ENCODE results near the gene CELSR2.

The CELSR2 gene

GRCh38 chr1:109295712-109296415 is 46.5 kb downstream of the CELSR2 start:
- no peak overlapping the region for H3K4me3 ChIP-seq (IDR thresholded peaks at IDR 0.05; ENCODE audit: insufficient read depth, low read depth, low read length)
- no peaks in the 10 kb centered on the region for H3K27me3 ChIP-seq (ENCODE audit: insufficient read depth, low read depth)
- H3K4me1 ChIP-seq (ENCODE audit: low read depth, poor library complexity, severe bottlenecking): no peaks in the 10 kb centered on the region
- no peak overlapping the region for H3K9ac ChIP-seq
- H3K4me2 ChIP-seq: no peak overlapping the region
- H3K27ac ChIP-seq: no peak overlapping the region
- H3K36me3 ChIP-seq (ENCODE audit: insufficient read depth): no peaks in the 10 kb centered on the region
- H4K20me1 ChIP-seq (ENCODE audit: insufficient read depth): no peaks in the 10 kb centered on the region
- TF ChIP-seq CTCF (conservative IDR thresholded peaks at IDR 0.05; ENCODE audit: low read depth, low read length): no peak
- H2AFZ ChIP-seq (ENCODE audit: low read depth): no peak overlapping the region
- H3K79me2 ChIP-seq (ENCODE audit: insufficient read depth, low read depth): no peaks in the 10 kb centered on the region

- Histone ChIP-seq H3K4me1 (ENCODE audit: low read depth, poor library complexity, severe bottlenecking) (no peaks in the 10 kb centered on the region), H3K9ac (no peak overlapping the region), H3K27me3 (ENCODE audit: insufficient read depth, low read depth) (no peaks in the 10 kb centered on the region), H3K36me3 (ENCODE audit: insufficient read depth) (no peaks in the 10 kb centered on the region), H2AFZ (ENCODE audit: low read depth) (no peak overlapping the region), H4K20me1 (ENCODE audit: insufficient read depth) (no peaks in the 10 kb centered on the region), H3K4me3 (IDR thresholded peaks at IDR 0.05; ENCODE audit: insufficient read depth, low read depth, low read length) (no peak overlapping the region), H3K79me2 (ENCODE audit: insufficient read depth, low read depth) (no peaks in the 10 kb centered on the region), H3K4me2 (no peak overlapping the region), H3K27ac (no peak overlapping the region)
- no peak for TF ChIP-seq CTCF (conservative IDR thresholded peaks at IDR 0.05; ENCODE audit: low read depth, low read length)
Observed at GRCh38 chr1:109296782-109297181, 47.4 kb downstream of the CELSR2 start.

- no peaks in the 10 kb centered on the region for H4K20me1 ChIP-seq (ENCODE audit: insufficient read depth)
- no peak for TF ChIP-seq CTCF (conservative IDR thresholded peaks at IDR 0.05; ENCODE audit: low read depth, low read length)
- no peak overlapping the region for H3K27ac ChIP-seq
- no peak overlapping the region for H2AFZ ChIP-seq (ENCODE audit: low read depth)
- H3K36me3 ChIP-seq (ENCODE audit: insufficient read depth): no peaks in the 10 kb centered on the region
- H3K4me1 ChIP-seq (ENCODE audit: low read depth, poor library complexity, severe bottlenecking): no peaks in the 10 kb centered on the region
- H3K79me2 ChIP-seq (ENCODE audit: insufficient read depth, low read depth): no peaks in the 10 kb centered on the region
- H3K27me3 ChIP-seq (ENCODE audit: insufficient read depth, low read depth): no peaks in the 10 kb centered on the region
- no peak overlapping the region for H3K4me2 ChIP-seq
- H3K9ac ChIP-seq: no peak overlapping the region
- no peak overlapping the region for H3K4me3 ChIP-seq (IDR thresholded peaks at IDR 0.05; ENCODE audit: insufficient read depth, low read depth, low read length)
Observed at GRCh38 chr1:109298666-109299557, 49.6 kb downstream of the CELSR2 start.

GRCh38 chr1:109299558-109300343 is 50.4 kb downstream of the CELSR2 start:
- TF ChIP-seq CTCF (conservative IDR thresholded peaks at IDR 0.05; ENCODE audit: low read depth, low read length): no peak
- H3K4me1 ChIP-seq (ENCODE audit: low read depth, poor library complexity, severe bottlenecking): no peaks in the 10 kb centered on the region
- no peaks in the 10 kb centered on the region for H3K79me2 ChIP-seq (ENCODE audit: insufficient read depth, low read depth)
- no peak overlapping the region for H3K4me2 ChIP-seq
- H2AFZ ChIP-seq (ENCODE audit: low read depth): no peak overlapping the region
- H3K36me3 ChIP-seq (ENCODE audit: insufficient read depth): no peaks in the 10 kb centered on the region
- no peak overlapping the region for H3K4me3 ChIP-seq (IDR thresholded peaks at IDR 0.05; ENCODE audit: insufficient read depth, low read depth, low read length)
- H4K20me1 ChIP-seq (ENCODE audit: insufficient read depth): no peaks in the 10 kb centered on the region
- H3K27ac ChIP-seq: no peak overlapping the region
- H3K9ac ChIP-seq: no peak overlapping the region
- no peaks in the 10 kb centered on the region for H3K27me3 ChIP-seq (ENCODE audit: insufficient read depth, low read depth)
